ENCODE results near the gene STIL. TPM values are rescaled to one million over a fixed set of nuclear protein-coding genes. Genes with fewer than 3 reads are reported as not detected.
A peak's percentile ranks its signal among the peaks of the same experiment; 100 is the strongest.

The STIL gene
- polyA plus RNA-seq, 2 of the 4 experiments (the other 2 are of a cell fraction) = 10.1 to 21.7 TPM

DNA sequence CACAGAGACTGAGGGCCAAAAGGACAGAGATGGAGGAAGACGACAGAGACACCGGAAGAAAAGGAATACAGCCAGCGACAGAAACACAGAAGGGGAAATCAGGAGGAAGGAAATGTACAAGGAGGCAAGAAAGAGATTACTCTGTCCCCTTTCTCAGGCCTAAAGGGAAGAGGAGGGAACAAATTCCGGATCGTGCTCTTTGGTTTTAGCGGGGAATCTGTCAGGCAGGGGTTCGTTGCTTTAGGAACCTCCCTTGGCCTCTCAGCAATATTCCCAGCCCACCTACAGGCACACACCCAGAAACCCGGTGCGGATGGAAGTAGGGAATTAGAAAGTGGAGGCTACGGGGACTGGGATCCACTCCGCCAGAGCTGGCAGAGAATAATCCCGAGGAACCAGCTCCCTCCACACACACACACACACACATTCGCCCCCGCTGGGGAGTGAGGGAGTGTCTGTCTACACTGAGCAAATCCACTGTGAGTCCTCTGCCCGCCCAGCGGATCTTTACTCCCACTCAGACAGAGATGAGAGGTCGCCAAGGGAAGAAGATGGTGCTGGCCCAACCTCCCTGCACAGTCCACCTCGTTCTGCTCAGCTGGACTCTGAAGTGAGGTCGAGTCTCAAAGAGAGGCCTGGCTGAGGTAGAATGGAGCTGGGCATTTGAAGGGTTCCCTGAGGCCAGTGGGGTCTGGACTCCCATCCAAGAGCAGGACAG, 87.7 kb downstream of the STIL start:
- no peak overlapping the region for H3K4me2 ChIP-seq
- H3K9me3 ChIP-seq = no peaks in the 10 kb centered on the region
- 77% methylated on average over 18 of the region's 19 CpGs for WGBS (ENCODE audit: missing lambda C conversion rate)
- H3K27ac ChIP-seq = no peak overlapping the region
- H3K4me1 ChIP-seq = peaks cover 3% of the 10 kb centered on the region; the same call in 1 of the 3 replicates
- ATAC-seq (no peak), DNase-seq (ENCODE audit: low read depth in 1 of 2, low spot score in 1 of 2) (no peak), FAIRE-seq (no peak)
- ChIA-PET CTCF (interaction anchor here (0.6 kb wide), 1 partner anchor 100 kb away, joined by 3 read pairs; no protein-coding TSS in a partner anchor), POLR2A (no interaction called here)
- TF ChIP-seq HOXB13 (CRISPR knock-in tag; IDR thresholded peaks at IDR 0.05; ENCODE audit: low read depth) = no peak
- TF ChIP-seq, protein P1, sequence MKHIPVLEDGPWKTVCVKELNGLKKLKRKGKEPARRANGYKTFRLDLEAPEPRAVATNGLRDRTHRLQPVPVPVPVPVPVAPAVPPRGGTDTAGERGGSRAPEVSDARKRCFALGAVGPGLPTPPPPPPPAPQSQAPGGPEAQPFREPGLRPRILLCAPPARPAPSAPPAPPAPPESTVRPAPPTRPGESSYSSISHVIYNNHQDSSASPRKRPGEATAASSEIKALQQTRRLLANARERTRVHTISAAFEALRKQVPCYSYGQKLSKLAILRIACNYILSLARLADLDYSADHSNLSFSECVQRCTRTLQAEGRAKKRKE (CRISPR knock-in tag; IDR thresholded peaks at IDR 0.05; ENCODE audit: low read depth) = no peak
- no peak for TF ChIP-seq HOXA7 (CRISPR knock-in tag; IDR thresholded peaks at IDR 0.05)
- no peak for TF ChIP-seq SREBF2 (IDR thresholded peaks at IDR 0.05)
- no peak for TF ChIP-seq PHF8 (IDR thresholded peaks at IDR 0.05; ENCODE audit: borderline replicate concordance, low read depth)
- no peak for TF ChIP-seq FOXS1 (CRISPR knock-in tag; IDR thresholded peaks at IDR 0.05)
- no peak for TF ChIP-seq BHLHE40 (IDR thresholded peaks at IDR 0.05; ENCODE audit: low read depth, low read length)
- no peak for TF ChIP-seq CHD4 (IDR thresholded peaks at IDR 0.05; ENCODE audit: borderline replicate concordance)
- TF ChIP-seq CBX2 (IDR thresholded peaks at IDR 0.05; ENCODE audit: borderline replicate concordance, low read depth) = no peak
- TF ChIP-seq NFE2L2 (conservative IDR thresholded peaks at IDR 0.05; ENCODE audit: low read length) = no peak
- TF ChIP-seq EP300 (IDR thresholded peaks at IDR 0.05) = no peak
- no peak for TF ChIP-seq CEBPB (IDR thresholded peaks at IDR 0.05)
- TF ChIP-seq TP53 (CRISPR knock-in tag; IDR thresholded peaks at IDR 0.05) = no peak
- no peak for TF ChIP-seq JUN (IDR thresholded peaks at IDR 0.05)
- TF ChIP-seq, protein P2, sequence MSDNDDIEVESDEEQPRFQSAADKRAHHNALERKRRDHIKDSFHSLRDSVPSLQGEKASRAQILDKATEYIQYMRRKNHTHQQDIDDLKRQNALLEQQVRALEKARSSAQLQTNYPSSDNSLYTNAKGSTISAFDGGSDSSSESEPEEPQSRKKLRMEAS (IDR thresholded peaks at IDR 0.05) = no peak
- TF ChIP-seq HDAC2 (IDR thresholded peaks at IDR 0.05) = no peak
- H3K4me3 ChIP-seq = no peak overlapping the region

DNA sequence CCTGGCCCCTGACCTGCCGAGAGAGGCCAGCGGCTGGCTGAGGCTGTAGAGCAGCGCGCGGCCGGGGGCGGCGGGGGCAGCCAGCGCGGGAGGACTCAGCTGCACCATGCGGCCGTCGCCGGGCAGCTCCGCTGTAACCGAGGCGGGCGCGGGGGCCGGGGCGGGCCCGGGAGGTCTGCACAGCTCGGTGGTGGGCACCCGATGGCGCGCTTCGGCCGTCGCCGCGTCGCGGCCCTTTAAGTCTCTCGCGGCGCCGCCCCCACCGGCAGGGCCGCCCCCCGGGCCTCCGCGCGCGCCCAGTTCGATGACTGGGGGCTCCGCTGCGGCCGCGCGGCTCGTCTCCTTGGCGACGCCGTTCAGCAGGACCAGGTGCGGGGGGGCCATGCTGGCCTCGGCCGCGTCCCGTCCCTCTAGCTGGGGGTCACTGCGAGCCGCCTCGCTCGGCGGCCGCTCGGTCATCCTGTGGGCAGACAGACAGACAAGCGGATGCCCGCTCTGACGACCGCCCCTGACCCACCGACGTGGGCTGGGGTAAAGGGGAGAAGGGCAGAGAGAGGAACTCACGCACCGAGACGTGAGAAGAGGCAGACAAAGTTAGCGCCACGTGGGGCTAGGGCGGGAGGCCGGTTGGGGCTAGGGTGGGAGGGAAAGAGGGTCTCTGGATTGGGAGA, 88.4 kb downstream of the STIL start:
- peak overlapping the region; percentile 82 for H3K4me2 ChIP-seq
- 69% methylated on average over 9 of the region's 79 CpGs for WGBS (ENCODE audit: missing lambda C conversion rate)
- DNase-seq (ENCODE audit: low read depth in 1 of 2, low spot score in 1 of 2) (no peak), ATAC-seq (peak in 1 of 2 experiments; percentile 34; a peak in 2 of 6 replicates), FAIRE-seq (no peak)
- H3K4me3 ChIP-seq = peak overlapping the region; percentile 37
- H3K9me3 ChIP-seq = no peaks in the 10 kb centered on the region
- TF ChIP-seq POLR2AphosphoS2 (conservative IDR thresholded peaks at IDR 0.05; ENCODE audit: low read length) (no peak), CHD2 (IDR thresholded peaks at IDR 0.05; ENCODE audit: low read length, partially characterized antibody) (no peak), PHF8 (IDR thresholded peaks at IDR 0.05; ENCODE audit: borderline replicate concordance, low read depth) (no peak), MYC (IDR thresholded peaks at IDR 0.05; ENCODE audit: borderline replicate concordance, low read length) (no peak), CBX8 (IDR thresholded peaks at IDR 0.05) (no peak), KDM1A (IDR thresholded peaks at IDR 0.05; ENCODE audit: low read depth) (no peak), MAZ (IDR thresholded peaks at IDR 0.05; ENCODE audit: borderline replicate concordance, low read depth, low read length) (no peak), SREBF2 (IDR thresholded peaks at IDR 0.05) (no peak), CBX2 (IDR thresholded peaks at IDR 0.05; ENCODE audit: borderline replicate concordance, low read depth) (no peak), CHD4 (IDR thresholded peaks at IDR 0.05; ENCODE audit: borderline replicate concordance) (no peak), TFCP2L1 (CRISPR knock-in tag; IDR thresholded peaks at IDR 0.05) (no peak), KDM5A (IDR thresholded peaks at IDR 0.05) (no peak), ZSCAN20 (CRISPR knock-in tag; IDR thresholded peaks at IDR 0.05) (no peak), RCOR1 (IDR thresholded peaks at IDR 0.05; ENCODE audit: low read depth, low read length) (no peak), GATA3 (IDR thresholded peaks at IDR 0.05; ENCODE audit: borderline replicate concordance) (no peak), RARB (CRISPR knock-in tag; IDR thresholded peaks at IDR 0.05) (no peak)
- TF ChIP-seq, protein P2 (IDR thresholded peaks at IDR 0.05) = no peak
- TF ChIP-seq, protein P3, sequence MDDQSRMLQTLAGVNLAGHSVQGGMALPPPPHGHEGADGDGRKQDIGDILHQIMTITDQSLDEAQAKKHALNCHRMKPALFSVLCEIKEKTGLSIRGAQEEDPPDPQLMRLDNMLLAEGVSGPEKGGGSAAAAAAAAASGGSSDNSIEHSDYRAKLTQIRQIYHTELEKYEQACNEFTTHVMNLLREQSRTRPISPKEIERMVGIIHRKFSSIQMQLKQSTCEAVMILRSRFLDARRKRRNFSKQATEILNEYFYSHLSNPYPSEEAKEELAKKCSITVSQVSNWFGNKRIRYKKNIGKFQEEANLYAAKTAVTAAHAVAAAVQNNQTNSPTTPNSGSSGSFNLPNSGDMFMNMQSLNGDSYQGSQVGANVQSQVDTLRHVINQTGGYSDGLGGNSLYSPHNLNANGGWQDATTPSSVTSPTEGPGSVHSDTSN (IDR thresholded peaks at IDR 0.05) = no peak
- TF ChIP-seq, protein P4, sequence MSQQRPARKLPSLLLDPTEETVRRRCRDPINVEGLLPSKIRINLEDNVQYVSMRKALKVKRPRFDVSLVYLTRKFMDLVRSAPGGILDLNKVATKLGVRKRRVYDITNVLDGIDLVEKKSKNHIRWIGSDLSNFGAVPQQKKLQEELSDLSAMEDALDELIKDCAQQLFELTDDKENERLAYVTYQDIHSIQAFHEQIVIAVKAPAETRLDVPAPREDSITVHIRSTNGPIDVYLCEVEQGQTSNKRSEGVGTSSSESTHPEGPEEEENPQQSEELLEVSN (IDR thresholded peaks at IDR 0.05; ENCODE audit: borderline replicate concordance, low read depth) = no peak
- TF ChIP-seq, protein P1 (CRISPR knock-in tag; IDR thresholded peaks at IDR 0.05; ENCODE audit: low read depth) = no peak
- ChIA-PET POLR2A (no interaction called here), CTCF (interaction anchor here (0.6 to 1.1 kb wide), 2 partner anchors 33 to 101 kb away, joined by 3 to 4 read pairs; no protein-coding TSS in a partner anchor)
- no peaks in the 10 kb centered on the region for H3K4me1 ChIP-seq
- peak overlapping the region in 1 of 2 experiments; percentile 66; a peak in 3 of 6 replicates for H3K27ac ChIP-seq

All from A549 (cell line).